ENCODE data around the gene FOXJ2. TPM values are rescaled to one million over a fixed set of nuclear protein-coding genes. Genes with fewer than 3 reads are reported as not detected.
"Not testable (repeated sequence)": the region's sequence is repeated elsewhere in the genome, so short reads cannot be mapped to it uniquely, and the experiment has no call there.

The FOXJ2 gene
- total RNA-seq, 3 donors from 2014 or later, result 17.7 to 20.7 (median 19.0) TPM

GRCh38 chr12:8089277-8089676 is 56.8 kb downstream of the FOXJ2 start:
- H3K9me3 Mint-ChIP-seq, result not testable (repeated sequence)
- Mint-ChIP-seq H3K36me3 (ENCODE audit: insufficient read depth) (peaks cover 34% of the 10 kb centered on the region), H3K4me1 (ENCODE audit: low read depth) (peaks cover 40% of the 10 kb centered on the region)

GRCh38 chr12:8089716-8090115 is 57.2 kb downstream of the FOXJ2 start:
- no peak for ATAC-seq
- no peak for DNase-seq
- Mint-ChIP-seq H3K9me3 (no peaks in the 10 kb centered on the region), H3K36me3 (ENCODE audit: insufficient read depth) (peaks cover 38% of the 10 kb centered on the region), H3K4me1 (ENCODE audit: low read depth) (peaks cover 36% of the 10 kb centered on the region), H3K27me3 (ENCODE audit: low read depth) (no peaks in the 10 kb centered on the region), H3K4me3 (no peak overlapping the region)

More at GRCh38 chr12:8089277-8089676, 56.8 kb downstream of the FOXJ2 start:
- H3K4me3 Mint-ChIP-seq; DNase-seq; ATAC-seq; H3K27me3 Mint-ChIP-seq (ENCODE audit: low read depth): not testable (repeated sequence)

- no peak for DNase-seq
- Mint-ChIP-seq H3K4me3 (no peak overlapping the region), H3K36me3 (ENCODE audit: insufficient read depth) (peaks cover 56% of the 10 kb centered on the region), H3K9me3 (no peaks in the 10 kb centered on the region), H3K27me3 (ENCODE audit: low read depth) (no peaks in the 10 kb centered on the region), H3K4me1 (ENCODE audit: low read depth) (peaks cover 12% of the 10 kb centered on the region)
- no peak for ATAC-seq
Observed at GRCh38 chr12:8093291-8093690, 60.8 kb downstream of the FOXJ2 start.

- DNase-seq (no peak), ATAC-seq (no peak)
- H3K4me3 Mint-ChIP-seq, result no peak overlapping the region
- peaks cover 5% of the 10 kb centered on the region for H3K4me1 Mint-ChIP-seq (ENCODE audit: low read depth)
- H3K36me3 Mint-ChIP-seq (ENCODE audit: insufficient read depth), result peaks cover 53% of the 10 kb centered on the region
- H3K27me3 Mint-ChIP-seq (ENCODE audit: low read depth), result no peaks in the 10 kb centered on the region
- no peaks in the 10 kb centered on the region for H3K9me3 Mint-ChIP-seq
Observed at GRCh38 chr12:8096281-8096915, 63.9 kb downstream of the FOXJ2 start.

GRCh38 chr12:8099235-8099634 is 66.7 kb downstream of the FOXJ2 start:
- Mint-ChIP-seq H3K27me3 (ENCODE audit: low read depth) (no peaks in the 10 kb centered on the region), H3K9me3 (no peaks in the 10 kb centered on the region), H3K4me1 (ENCODE audit: low read depth) (peaks cover 5% of the 10 kb centered on the region), H3K36me3 (ENCODE audit: insufficient read depth) (peaks cover 35% of the 10 kb centered on the region), H3K4me3 (no peak overlapping the region)
- DNase-seq, result no peak
- peak in 1 of 2 donors; percentile 35 for ATAC-seq

Other genes with a start within 250 kb of the FOXJ2 start
- under 1 TPM in 2 of 3 donors, not detected in 1; 0.27 to 0.33 TPM for gene NANOG, start 243.3 kb upstream of the FOXJ2 start, total RNA-seq
- 1 to 10 TPM in 1 of 3 donors, not detected in 2; 3.7 TPM for gene SLC2A14, start 159.8 kb upstream of the FOXJ2 start, total RNA-seq
- 100 to 1,000 TPM; 109 to 117 (median 114) TPM for gene SLC2A3, start 96.5 kb upstream of the FOXJ2 start, total RNA-seq
- gene C3AR1, start 33.6 kb downstream of the FOXJ2 start, total RNA-seq, result 1 to 10 TPM in 1 of 3 donors, under 1 TPM in 2; 0.49 to 1.5 (median 0.63) TPM
- 10 to 100 TPM; 41.6 to 49.5 (median 42.0) TPM for gene NECAP1, start 49.6 kb downstream of the FOXJ2 start, total RNA-seq
- gene CLEC4A, start 90.9 kb downstream of the FOXJ2 start, total RNA-seq, result under 1 TPM in 2 of 3 donors, not detected in 1; 0.18 to 0.92 TPM
- not detected for gene ZNF705A, start 124.3 kb downstream of the FOXJ2 start, total RNA-seq
- gene FAM90A1, start 194.9 kb downstream of the FOXJ2 start, total RNA-seq, result under 1 TPM in 1 of 3 donors, not detected in 2; 0.34 TPM

Measured in activated T-cell treated with anti-CD3 and anti-CD28 coated beads, Interleukin-2, amount 50 U/mL, for 4 hours (primary cell).